Pancreas (tissue), 10 donors: ENCODE measurements around the gene EMC1. TPM values are rescaled to one million over a fixed set of nuclear protein-coding genes. Genes with fewer than 3 reads are reported as not detected.
A peak's percentile ranks its signal among the peaks of the same experiment; 100 is the strongest.
"Not testable (repeated sequence)": the region's sequence is repeated elsewhere in the genome, so short reads cannot be mapped to it uniquely, and the experiment has no call there.

Experiments used
- ATAC-seq, 4 donors: fragments of 200-7000 bp; cut with Tn5 transposase; one replicate each; pipeline versions ENCODE4 v1.8.0 to v1.9.1; 2020; ENCODE audit warnings: mild to moderate bottlenecking in 4 of 4, moderate library complexity in 4 of 4
- DNase-seq, 6 donors: peaks; one replicate each; pipeline ENCODE4 v3.0.0-alpha.2; 2020
- FAIRE-seq: peaks from 2 replicates; lab custom pipeline; 2012; peaks lifted over from hg19 to GRCh38; lab: Jason Lieb, UNC
- H3K27ac ChIP-seq, 4 donors: fragments of 200-600 bp; sonication (generic); 1 replicate in 3 of 4; 2 replicates in 1 of 4; pipeline versions ENCODE4 v1.5.0 to v1.8.0; 2020
- H3K27me3 ChIP-seq, 4 donors: fragments of 200-600 bp; one replicate each; pipeline ENCODE4 v1.8.0; 2021
- H3K36me3 ChIP-seq, 3 donors: fragments of 200-600 bp; sonication (generic) in 1 of 3; one replicate each; pipeline versions ENCODE4 v1.5.0 to v1.8.0; 2020 to 2021
- H3K4me1 ChIP-seq, 3 donors: fragments of 200-600 bp; one replicate each; pipeline ENCODE4 v1.8.0; 2021
- H3K4me3 ChIP-seq, 4 donors: fragments of 200-600 bp; sonication (generic) in 2 of 4; one replicate each; pipeline versions ENCODE4 v1.5.0 to v1.8.0; 2020 to 2021
- H3K9me3 ChIP-seq, 4 donors: fragments of 200-600 bp; one replicate each; pipeline ENCODE4 v1.8.0; 2021
- CTCF ChIP-seq, 4 donors: fragments of 200-600 bp; sonication (generic) in 3 of 4; IDR thresholded peaks; one replicate each; pipeline versions ENCODE4 v1.5.0 to v1.8.0; 2021; ENCODE audit warnings: antibody characterized with exemption in 4 of 4
- WGBS, 2 donors: extraction: QIAGEN DNeasy Blood & Tissue Kit; methylation state at CpG; one replicate each; pipeline ENCODE4 v1.1.7; 2013; 5-methylcytosine and 5-hydroxymethylcytosine counted together
- intact Hi-C, 3 donors: fragments of 100-400 bp; cut with DNase I; formaldehyde crosslinking; loops; one replicate each; pipeline versions ENCODE4 v1.11.1 to v1.14.2; 2022
- polyA plus RNA-seq, 2 donors: library from polyadenylated mRNA; stranded (reverse); fragments of 200-250 nt; gene quantifications; one replicate each; pipeline ENCODE4 v1.2.3, GENCODE V29; 2013
- total RNA-seq, 6 donors: library from RNA; stranded (reverse); fragmentation: NEBNext Ultra II Directional in 4 of 6; extraction: Animal tissue kit (Norgen Biotek cat#: 25700) in 4 of 6; gene quantifications; one replicate each; pipeline versions ENCODE4 v1.2.1 to v1.2.4, GENCODE V29; 2021 to 2023
- donor health status: healthy with polysubstance abuse.
- donor health status: DM: no; HTN: no; CAD: no; lungs with moderate emphysema.
- donor health status: DM: no; HTN: no; CAD: no.
- donor health status: control.
- donor health status: control.
- donor health status: Bipolar disorder and iron deficiency.
- donor health status: DM: yes; HTN: yes; CAD: no.
- donor health status: DM: no; HTN: no; CAD: no.
- donor health status: DM: no; HTN: no; CAD: no.
- donor health status: DM: yes; HTN: yes; CAD: no.

EMC1 gene
- total RNA-seq (10 to 100 TPM in 5 of 6 donors, 1 to 10 TPM in 1; 9.9 to 21.0 (median 15.8) TPM), polyA plus RNA-seq (1 to 10 TPM; 9.2 to 9.4 TPM)

GRCh38 chr1:19251305-19252196 is at the start of gene EMC1, which contains the start of gene MRTO4:
EMC1 (minus strand) TSS chr1:19251524; CDS start chr1:19251509, 15 bp downstream.
MRTO4 (plus strand) TSS chr1:19251805; CDS start chr1:19251836, 31 bp downstream.
- DNase-seq: peak; percentile 80 to 96 (median 85)
- peak within 1 kb of the TSS; percentile 91 to 99 (median 96) for H3K27ac ChIP-seq
- ATAC-seq: peak; percentile 92 to 97 (median 95)
- peaks cover 0 to 5% (median 0%) of the 10 kb centered on the region in 3 donors for H3K36me3 ChIP-seq
- no peak for TF ChIP-seq CTCF (IDR thresholded peaks at IDR 0.05)
- no peaks in the 10 kb centered on the region for H3K9me3 ChIP-seq
- 0 to 1% methylated on average over 80 to 81 of the region's 81 CpGs for WGBS, 2 donors
- no peak for FAIRE-seq
- intact Hi-C loops: no loop called here
- peaks cover 5 to 21% (median 17%) of the 10 kb centered on the region in 3 donors for H3K4me1 ChIP-seq
- H3K4me3 ChIP-seq: peak within 1 kb of the TSS; percentile 68 to 96 (median 86)
- no peaks in the 10 kb centered on the region for H3K27me3 ChIP-seq

DNA sequence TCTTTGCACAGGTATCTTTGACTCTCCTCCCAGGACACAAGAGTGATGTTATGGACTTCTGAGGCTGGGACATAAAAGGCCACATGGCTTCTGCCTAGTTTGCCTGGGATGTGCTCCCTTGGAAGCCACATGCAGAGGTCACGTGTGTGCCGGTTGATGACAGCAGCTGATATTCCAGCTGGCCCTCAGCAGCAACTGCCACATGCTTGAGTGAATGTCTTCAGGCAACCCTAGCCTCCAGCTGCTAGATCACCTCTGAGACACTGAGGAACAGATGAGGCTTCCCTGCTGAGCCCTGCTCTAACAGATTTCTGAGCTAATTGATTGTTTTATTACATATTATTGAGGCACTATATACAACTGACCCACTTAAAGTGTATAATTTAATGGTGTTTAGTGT is 48.9 kb upstream of the EMC1 start:
- TF ChIP-seq CTCF (IDR thresholded peaks at IDR 0.05): no peak
- ATAC-seq (no peak), FAIRE-seq (no peak), DNase-seq (no peak)
- no peaks in the 10 kb centered on the region for H3K4me1 ChIP-seq
- peaks cover 0 to 23% (median 6%) of the 10 kb centered on the region in 3 donors for H3K36me3 ChIP-seq
- H3K9me3 ChIP-seq: no peaks in the 10 kb centered on the region
- intact Hi-C loops: no loop called here
- H3K4me3 ChIP-seq: no peak overlapping the region
- 94 to 99% methylated on average over 2 of the region's 2 CpGs for WGBS, 2 donors
- H3K27me3 ChIP-seq: no peaks in the 10 kb centered on the region
- H3K27ac ChIP-seq: no peak overlapping the region

- DNase-seq: no peak
- intact Hi-C loops: no loop called here
These were observed 43.3 kb upstream of the EMC1 start for GRCh38 chr1:19294638-19295037.

GRCh38 chr1:19289244-19289643 is 37.9 kb upstream of the EMC1 start:
- no peak for DNase-seq
- Histone ChIP-seq H3K4me3 (peak overlapping the region in 2 of 4 donors; percentile 49 to 51), H3K27ac (peak overlapping the region in 3 of 4 donors; percentile 19 to 91 (median 88)), H3K36me3 (peaks cover 0 to 2% (median 0%) of the 10 kb centered on the region in 3 donors), H3K27me3 (no peaks in the 10 kb centered on the region), H3K9me3 (no peaks in the 10 kb centered on the region), H3K4me1 (peaks cover 0 to 8% (median 6%) of the 10 kb centered on the region in 3 donors)
- peak in 2 of 4 donors; percentile 11 to 13 for ATAC-seq
- FAIRE-seq: no peak
- TF ChIP-seq CTCF (IDR thresholded peaks at IDR 0.05): no peak
- WGBS, 2 donors: 9 to 15% methylated on average over 2 of the region's 2 CpGs
- intact Hi-C loops: no loop called here

More at GRCh38 chr1:19294638-19295037, 43.3 kb upstream of the EMC1 start:
- ATAC-seq (no peak), FAIRE-seq (no peak)
- no peak overlapping the region for H3K27ac ChIP-seq
- no peaks in the 10 kb centered on the region for H3K9me3 ChIP-seq
- WGBS, 2 donors: 95 to 97% methylated on average over 2 of the region's 2 CpGs
- TF ChIP-seq CTCF (IDR thresholded peaks at IDR 0.05): no peak
- H3K36me3 ChIP-seq: no peaks in the 10 kb centered on the region
- no peaks in the 10 kb centered on the region for H3K4me1 ChIP-seq
- H3K4me3 ChIP-seq: no peak overlapping the region
- no peaks in the 10 kb centered on the region for H3K27me3 ChIP-seq

- intact Hi-C loops, FAIRE-seq: not testable (repeated sequence)
- peak; percentile 80 to 87 (median 83) for ATAC-seq
These were observed 37.3 kb upstream of the EMC1 start, which contains the start of gene AKR7A3 for GRCh38 chr1:19288324-19289241. AKR7A3 (minus strand) TSS chr1:19288770; CDS start chr1:19288709, 61 bp downstream.

More at GRCh38 chr1:19288324-19289241, 37.3 kb upstream of the EMC1 start, which contains the start of gene AKR7A3:
- not testable (repeated sequence) for H3K4me1 ChIP-seq, H3K36me3 ChIP-seq, H3K9me3 ChIP-seq, H3K27me3 ChIP-seq
- Histone ChIP-seq H3K27ac (peak within 1 kb of the TSS; percentile 42 to 91 (median 72)), H3K4me3 (peak within 1 kb of the TSS; percentile 46 to 51 (median 49))
- DNase-seq: peak; percentile 78 to 92 (median 88)
- WGBS, 2 donors: 5 to 18% methylated on average over 65 to 74 of the region's 82 CpGs
